ENCODE results near the gene PTPRN2.

The PTPRN2 gene

GRCh38 chr7:158263964-158264748 is 323.5 kb downstream of the PTPRN2 start:
- no peak for TF ChIP-seq CTCF (IDR thresholded peaks at IDR 0.05; ENCODE audit: borderline replicate concordance, insufficient read depth, low read depth, low read length)
- H3K4me3 ChIP-seq (ENCODE audit: low read depth, low read length): no peak overlapping the region

DNA sequence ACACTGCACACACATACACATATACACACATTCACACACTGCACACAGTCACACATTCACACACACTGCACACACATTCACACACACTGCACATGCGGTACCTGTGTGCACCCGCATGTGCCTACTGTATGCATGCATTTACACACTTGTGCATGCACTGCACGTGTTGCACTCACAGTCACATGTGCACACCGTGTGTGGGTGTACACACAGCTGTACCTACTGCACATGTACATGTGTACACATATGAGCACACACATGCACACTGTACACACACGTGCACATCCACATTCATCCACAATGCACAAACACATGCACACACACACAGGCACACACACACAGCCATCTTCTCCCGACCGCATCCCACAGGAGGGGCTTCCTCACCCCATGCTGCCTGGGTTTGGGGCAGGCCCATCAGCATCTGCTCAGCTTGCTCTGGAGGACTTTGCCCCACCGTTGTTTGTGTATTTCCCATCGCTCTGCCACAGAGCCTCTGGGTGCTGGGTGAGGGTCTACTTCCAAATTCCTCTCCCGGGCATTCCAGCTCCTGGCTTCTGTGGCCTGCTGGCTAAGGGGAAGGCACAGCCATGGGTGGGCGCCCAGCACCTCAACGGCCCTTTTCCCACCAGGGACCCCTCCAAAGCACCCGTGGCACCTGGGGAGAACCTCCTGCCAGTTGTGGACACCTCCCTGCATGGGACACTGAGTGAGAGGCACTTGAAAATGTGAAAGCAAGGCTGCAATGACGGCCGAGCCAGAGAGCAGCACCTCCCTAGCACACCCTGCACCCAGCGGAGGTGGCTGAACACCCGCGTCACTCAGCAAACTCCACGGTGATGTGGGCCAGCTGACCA is 324.3 kb downstream of the PTPRN2 start:
- TF ChIP-seq CTCF (IDR thresholded peaks at IDR 0.05; ENCODE audit: borderline replicate concordance, insufficient read depth, low read depth, low read length): no peak
- H3K4me3 ChIP-seq (ENCODE audit: low read depth, low read length): no peak overlapping the region

- H3K4me3 ChIP-seq (ENCODE audit: low read depth, low read length): no peak overlapping the region
- TF ChIP-seq CTCF (IDR thresholded peaks at IDR 0.05; ENCODE audit: borderline replicate concordance, insufficient read depth, low read depth, low read length): no peak
Observed at GRCh38 chr7:158262284-158263109, 325.1 kb downstream of the PTPRN2 start.

- no peak overlapping the region for H3K4me3 ChIP-seq (ENCODE audit: low read depth, low read length)
- no peak for TF ChIP-seq CTCF (IDR thresholded peaks at IDR 0.05; ENCODE audit: borderline replicate concordance, insufficient read depth, low read depth, low read length)
Observed at GRCh38 chr7:158261362-158262235, 326.0 kb downstream of the PTPRN2 start.

GRCh38 chr7:158260567-158261361 is 326.9 kb downstream of the PTPRN2 start:
- TF ChIP-seq CTCF (IDR thresholded peaks at IDR 0.05; ENCODE audit: borderline replicate concordance, insufficient read depth, low read depth, low read length): no peak
- H3K4me3 ChIP-seq (ENCODE audit: low read depth, low read length): no peak overlapping the region
